ENCODE results near the gene MRE11.
A peak's percentile ranks its signal among the peaks of the same experiment; 100 is the strongest.
"Not testable (repeated sequence)": the region's sequence is repeated elsewhere in the genome, so short reads cannot be mapped to it uniquely, and the experiment has no call there.

Gene MRE11

GRCh38 chr11:94418123-94418765 lies 75.4 kb downstream of the MRE11 start:
- DNase-seq, result no peak

GRCh38 chr11:94417386-94417987 lies 76.2 kb downstream of the MRE11 start:
- DNase-seq, result peak in 1 of 2 donors; percentile 9

GRCh38 chr11:94405062-94405833 lies 88.4 kb downstream of the MRE11 start:
- DNase-seq, result no peak

GRCh38 chr11:94402355-94402754 lies 91.3 kb downstream of the MRE11 start:
- no peak for DNase-seq

- no peak for DNase-seq
These were observed 91.8 kb downstream of the MRE11 start for GRCh38 chr11:94401773-94402265.

- DNase-seq, result no peak
These were observed 92.5 kb downstream of the MRE11 start, which contains the start of gene GPR83 for GRCh38 chr11:94400839-94401772. GPR83 (minus strand) TSS chr11:94401419; CDS start chr11:94401247, 172 bp downstream.

GRCh38 chr11:94400457-94400838 lies 93.2 kb downstream of the MRE11 start:
- no peak for DNase-seq

GRCh38 chr11:94400050-94400449 lies 93.6 kb downstream of the MRE11 start:
- no peak for DNase-seq

GRCh38 chr11:94398101-94398500 lies 95.5 kb downstream of the MRE11 start:
- DNase-seq, result no peak

- no peak for DNase-seq
These were observed 97.4 kb downstream of the MRE11 start for GRCh38 chr11:94396282-94396681.

- not testable (repeated sequence) for DNase-seq
These were observed 101.7 kb downstream of the MRE11 start for GRCh38 chr11:94391937-94392336.

GRCh38 chr11:94379613-94380012 lies 114.0 kb downstream of the MRE11 start:
- DNase-seq, result no peak

GRCh38 chr11:94376841-94377240 lies 116.8 kb downstream of the MRE11 start:
- no peak for DNase-seq

GRCh38 chr11:94370576-94370975 lies 123.1 kb downstream of the MRE11 start:
- not testable (repeated sequence) for DNase-seq

Measured in inflammatory macrophage treated with lipopolysaccharide for 1 hour (primary cell).